Hindlimb muscle (tissue), 1 donor: Measurements from ENCODE around the gene NONO. TPM values are rescaled to one million over a fixed set of nuclear protein-coding genes. Genes with fewer than 3 reads are reported as not detected.
A peak's percentile ranks its signal among the peaks of the same experiment; 100 is the strongest.
"Not testable (repeated sequence)": the region's sequence is repeated elsewhere in the genome, so short reads cannot be mapped to it uniquely, and the experiment has no call there.

ENCODE experiments used
- DNase-seq: peaks from one replicate; pipeline ENCODE4 v3.0.0-alpha.2; 2013
- polyA plus RNA-seq: library from polyadenylated mRNA; unstranded; fragments of 120-200 nt; gene quantifications from one replicate; pipeline ENCODE4 v1.2.1, GENCODE V29; 2013; ENCODE audit not compliant: insufficient read length

The NONO gene
- polyA plus RNA-seq, 1 donor, result 320 TPM

DNA sequence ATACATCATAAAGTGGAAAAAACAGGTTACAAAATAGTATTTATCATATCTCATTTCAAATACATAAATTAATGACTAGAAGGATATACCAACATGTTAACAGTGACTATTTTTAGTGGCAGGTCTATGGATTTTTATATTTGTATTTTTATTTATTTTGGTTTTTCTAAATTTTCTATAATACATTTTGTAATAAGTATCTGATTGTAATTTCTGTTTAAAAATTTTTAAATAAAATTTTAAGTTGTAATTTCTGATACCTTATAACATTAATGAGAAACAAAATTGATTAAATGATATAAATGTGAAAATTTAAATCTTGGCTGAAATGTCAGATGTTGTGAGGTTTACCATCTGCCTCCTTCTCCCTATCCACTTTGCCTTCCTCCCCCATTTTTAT, 2.5 kb downstream of the NONO start:
- DNase-seq, result no peak

DNA sequence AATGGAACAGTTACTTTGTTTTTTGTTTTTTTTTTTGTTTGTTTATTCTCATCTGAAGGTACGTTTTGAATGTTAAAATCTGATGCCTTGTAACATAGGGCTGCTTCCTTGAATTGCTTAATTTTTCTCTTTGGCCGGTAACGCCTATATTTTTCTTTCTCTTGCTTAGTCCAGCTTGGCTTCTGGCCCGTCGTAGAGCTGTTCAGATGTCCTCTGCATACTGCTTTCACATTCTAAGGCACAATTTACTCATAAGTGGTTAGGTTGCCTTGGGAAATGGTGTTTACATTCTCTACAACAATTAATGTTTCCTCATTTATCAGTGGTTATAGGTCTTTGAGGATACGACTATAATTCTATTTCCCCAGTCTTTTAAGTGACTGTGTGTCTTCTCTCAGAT, 7.9 kb downstream of the NONO start:
- DNase-seq, result no peak

DNA sequence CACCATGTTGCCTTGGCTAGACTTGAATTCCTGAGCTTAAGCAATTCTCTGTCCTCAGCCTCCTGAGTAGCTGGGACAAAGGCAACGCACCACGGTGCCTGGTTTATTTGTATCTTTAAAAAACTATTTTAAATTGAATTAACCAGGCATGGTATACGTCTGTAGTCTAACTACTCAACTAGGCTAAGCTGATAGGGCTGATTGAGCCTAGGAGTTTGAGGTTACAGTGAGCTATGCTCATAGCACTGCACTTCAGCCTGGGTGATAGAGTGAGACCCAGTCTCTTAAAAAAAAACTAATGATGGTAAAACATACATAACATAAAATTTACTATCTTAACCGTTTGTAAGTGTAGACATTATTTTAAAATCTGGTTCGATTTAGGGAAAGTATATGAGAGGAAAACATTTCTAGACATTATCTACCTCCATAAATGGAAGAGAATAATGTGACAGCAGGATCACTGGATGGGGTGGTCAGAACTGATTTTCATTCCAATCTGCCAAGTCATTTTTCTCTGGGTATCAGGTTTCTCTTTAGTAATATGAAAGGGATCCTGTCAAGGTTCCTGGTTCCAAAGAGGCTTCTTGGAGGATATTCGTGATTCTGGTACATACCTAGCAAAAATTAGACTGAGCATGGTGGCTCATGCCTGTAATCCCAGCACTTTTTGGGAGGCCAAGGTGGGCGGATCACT, 9.4 kb downstream of the NONO start:
- DNase-seq, result no peak

DNA sequence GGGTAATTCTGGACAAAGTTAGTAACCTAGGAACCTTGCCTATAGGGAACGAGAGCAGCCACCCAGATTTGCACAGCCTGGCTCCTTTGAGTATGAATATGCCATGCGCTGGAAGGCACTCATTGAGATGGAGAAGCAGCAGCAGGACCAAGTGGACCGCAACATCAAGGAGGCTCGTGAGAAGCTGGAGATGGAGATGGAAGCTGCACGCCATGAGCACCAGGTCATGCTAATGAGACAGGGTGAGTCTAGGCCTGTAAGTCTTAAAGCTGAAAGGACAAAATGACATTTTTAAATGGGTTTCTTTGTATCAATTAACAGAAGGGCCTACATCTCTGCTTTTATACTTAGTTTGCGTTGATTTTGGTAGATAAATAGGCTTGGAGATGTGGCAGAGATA, 13.4 kb downstream of the NONO start:
- no peak for DNase-seq

DNA sequence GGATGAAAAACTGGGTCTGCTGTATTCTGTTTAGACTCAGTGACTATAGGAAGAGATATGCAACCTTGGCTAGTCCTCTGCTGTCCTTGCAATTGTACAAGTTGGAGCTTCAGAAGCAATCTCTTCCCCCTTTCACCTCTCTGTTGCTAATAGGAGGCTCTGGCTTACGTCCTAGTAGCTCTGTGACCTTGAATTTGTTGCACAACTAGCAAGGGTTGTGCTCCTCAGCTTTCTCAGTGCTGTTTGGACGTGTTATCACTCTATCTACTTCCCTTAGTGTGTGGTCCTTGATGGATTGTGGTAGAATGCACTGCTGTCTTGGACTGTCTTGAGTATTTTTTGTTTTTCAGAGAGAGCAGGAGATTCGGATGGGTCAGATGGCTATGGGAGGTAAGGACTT, 14.7 kb downstream of the NONO start:
- DNase-seq, result no peak

DNA sequence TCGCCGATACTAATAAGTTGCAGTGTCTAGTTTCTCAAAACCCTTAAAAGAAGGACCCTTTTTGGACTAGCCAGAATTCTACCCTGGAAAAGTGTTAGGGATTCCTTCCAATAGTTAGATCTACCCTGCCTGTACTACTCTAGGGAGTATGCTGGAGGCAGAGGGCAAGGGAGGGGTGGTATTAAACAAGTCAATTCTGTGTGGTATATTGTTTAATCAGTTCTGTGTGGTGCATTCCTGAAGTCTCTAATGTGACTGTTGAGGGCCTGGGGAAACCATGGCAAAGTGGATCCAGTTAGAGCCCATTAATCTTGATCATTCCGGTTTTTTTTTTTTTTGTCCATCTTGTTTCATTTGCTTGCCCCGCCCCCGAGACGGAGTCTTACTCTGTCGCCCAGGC, 16.6 kb downstream of the NONO start:
- DNase-seq, result not testable (repeated sequence)

DNA sequence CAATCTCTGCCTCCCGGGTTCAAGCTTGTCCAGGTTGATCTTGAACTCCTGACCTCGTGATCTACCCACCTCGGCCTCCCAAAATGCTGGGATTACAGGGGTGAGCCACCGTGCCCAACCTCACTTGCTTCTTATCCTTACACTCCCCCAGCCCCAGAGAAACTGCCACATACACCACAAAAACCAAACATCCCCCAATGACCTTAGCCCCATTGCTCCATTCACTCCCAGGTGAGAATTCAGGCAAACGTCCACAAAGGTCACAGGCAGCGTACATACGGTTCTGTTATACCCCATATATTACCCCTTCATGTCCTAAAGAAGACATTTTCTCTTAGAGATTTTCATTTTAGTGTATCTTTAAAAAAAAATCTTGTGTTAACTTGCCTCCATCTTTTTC, 17.1 kb downstream of the NONO start:
- not testable (repeated sequence) for DNase-seq

DNA sequence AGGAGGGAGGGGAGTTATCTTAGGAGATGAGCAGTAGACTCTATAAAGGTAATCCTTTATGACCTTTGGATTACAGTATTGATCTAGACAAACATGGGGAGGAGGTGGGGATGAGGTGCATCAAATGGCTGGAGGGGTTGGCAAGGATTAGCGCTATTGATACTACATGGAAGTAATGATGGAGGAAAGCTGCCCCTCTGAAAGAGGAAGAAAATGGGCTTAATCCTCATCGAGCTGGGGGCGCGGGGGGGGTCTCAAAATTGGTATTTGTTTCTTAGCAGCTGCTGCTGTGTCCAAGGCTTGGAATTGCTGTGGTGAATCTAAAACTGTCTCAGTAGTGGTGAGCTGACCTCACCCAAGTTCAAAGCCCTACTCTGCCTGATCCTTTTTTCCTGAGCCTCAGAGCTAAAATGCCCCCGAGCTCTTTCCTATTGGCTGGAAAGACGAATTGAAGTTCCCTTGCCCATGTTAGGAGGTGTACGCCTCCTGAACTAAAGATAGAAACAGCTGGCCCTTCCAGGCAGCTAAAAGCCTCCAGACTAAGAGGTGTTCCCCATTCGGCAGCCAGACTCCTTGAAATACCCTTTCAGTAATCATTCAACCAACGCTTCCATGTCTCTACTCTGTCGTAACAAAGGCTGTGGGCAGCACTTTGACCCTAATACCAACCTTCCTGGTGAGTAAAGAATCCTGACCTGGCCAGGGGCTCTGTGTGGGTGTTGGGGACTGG, 17.9 kb downstream of the NONO start, which contains the start of gene ITGB1BP2:
Gene ITGB1BP2 (plus strand): TSS at position 556 of the 730 bp plus-strand sequence. CDS start 57 bp downstream, at position 613.
- DNase-seq, result peak; percentile 20

DNA sequence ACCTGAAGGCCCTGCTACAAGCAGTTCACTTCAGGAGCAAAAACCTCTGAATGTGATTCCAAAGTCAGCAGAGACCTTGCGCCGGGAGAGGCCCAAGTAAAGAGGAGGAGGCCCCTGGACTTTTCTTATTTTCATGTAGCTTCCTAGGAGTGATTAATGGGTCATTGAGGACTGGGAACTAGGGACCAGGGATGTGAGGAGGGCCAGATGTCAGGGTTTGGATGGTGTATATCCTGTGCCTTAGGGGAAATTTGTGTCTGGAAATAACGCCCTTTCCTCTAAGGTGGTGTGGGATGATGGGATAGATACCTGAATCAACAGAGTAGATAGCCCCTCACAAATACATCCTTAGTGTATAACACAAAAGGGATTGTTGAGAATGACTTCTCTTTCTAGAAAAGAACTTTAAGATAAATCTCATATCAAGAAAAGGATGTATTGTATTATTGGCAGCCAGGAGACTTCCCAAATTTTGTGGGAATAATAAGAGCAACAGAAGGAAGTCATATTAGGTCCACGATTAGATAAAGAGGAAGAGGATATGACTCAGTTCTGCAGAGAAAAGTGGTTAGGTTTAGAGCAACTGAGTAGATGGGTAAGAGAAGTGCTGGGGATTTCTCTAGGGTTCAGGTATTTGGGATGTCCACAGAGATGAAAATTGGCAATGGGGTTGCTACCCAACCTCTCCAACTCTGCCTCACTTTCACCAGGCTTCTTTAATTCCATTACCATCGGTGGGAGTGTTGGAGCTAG, 19.2 kb downstream of the NONO start:
- no peak for DNase-seq

DNA sequence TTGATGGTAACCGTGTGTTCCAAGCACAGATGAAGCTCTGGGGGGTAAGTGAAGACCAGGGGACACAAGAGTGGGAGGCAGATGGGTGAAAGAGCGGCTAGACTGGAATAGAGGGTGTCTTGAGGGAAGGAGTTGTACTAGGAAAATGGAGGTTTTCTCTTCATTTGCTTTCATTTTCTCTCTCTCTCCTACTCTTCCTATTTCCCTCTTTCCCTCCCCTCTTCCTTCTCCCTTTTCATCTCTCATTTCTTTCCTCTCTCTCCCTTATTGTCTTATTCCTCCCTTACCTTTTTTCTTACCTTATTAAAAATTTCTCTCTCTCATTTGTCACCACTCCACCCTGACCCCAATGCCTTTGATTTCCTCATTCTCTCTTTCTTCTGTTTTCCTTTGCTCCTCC, 21.1 kb downstream of the NONO start:
- DNase-seq, result no peak

DNA sequence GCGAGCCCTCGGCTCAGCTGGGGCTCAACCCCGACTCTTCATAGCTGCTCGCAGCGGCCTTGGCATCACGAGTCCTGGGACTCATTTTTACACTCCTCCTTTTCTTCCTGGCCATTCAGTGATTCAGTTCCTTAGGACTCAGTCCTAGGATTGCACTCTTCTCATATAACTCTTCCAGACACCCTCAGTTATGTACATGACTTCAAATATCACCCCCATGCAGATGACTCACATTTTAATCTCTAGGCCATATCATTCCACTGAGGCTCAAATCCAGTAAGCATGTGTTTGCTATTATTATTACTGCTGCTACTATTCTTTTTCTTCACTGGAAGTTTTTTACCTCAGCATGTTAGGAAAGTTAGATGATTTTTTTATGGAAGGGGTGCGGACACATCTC, 32.5 kb downstream of the NONO start:
- DNase-seq, result no peak

DNA sequence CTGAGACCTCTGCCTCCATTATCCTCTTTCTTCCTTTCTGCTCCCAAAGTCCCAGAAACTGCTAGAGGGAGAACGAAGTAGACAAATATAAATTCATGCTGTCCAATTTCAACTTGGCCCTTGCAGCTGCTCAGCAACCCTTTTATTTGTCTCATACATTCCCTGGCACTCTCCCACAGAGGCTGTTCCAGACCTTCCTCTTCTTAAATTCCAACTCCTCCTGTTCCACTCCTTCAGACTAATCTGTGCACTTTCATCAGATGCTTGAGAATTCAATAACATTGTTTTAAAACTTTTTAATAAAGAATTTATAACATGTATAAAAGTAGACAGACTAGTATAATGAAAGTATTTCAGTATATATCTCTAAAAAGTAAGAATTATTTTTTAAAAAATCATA, 33.5 kb downstream of the NONO start:
- not testable (repeated sequence) for DNase-seq

DNA sequence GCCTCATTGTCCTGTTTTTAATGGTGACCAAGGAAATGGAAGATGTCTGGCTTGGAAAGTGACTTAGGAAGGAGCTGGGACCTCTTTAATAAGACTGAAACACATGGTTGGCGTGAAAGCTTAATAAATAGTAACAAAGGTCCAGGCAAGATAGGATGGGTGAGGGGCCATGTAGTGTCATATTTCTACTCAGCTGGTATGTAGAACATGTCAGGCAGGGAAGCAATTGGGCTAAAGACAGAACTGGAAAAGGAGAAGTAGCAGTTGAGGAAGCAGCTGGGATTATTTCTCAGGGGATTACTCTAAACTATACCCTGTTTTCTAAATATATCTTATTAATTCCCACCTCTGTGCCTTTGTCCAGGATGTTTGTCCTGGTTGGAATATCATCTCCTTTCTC, 36.7 kb downstream of the NONO start:
- no peak for DNase-seq

DNA sequence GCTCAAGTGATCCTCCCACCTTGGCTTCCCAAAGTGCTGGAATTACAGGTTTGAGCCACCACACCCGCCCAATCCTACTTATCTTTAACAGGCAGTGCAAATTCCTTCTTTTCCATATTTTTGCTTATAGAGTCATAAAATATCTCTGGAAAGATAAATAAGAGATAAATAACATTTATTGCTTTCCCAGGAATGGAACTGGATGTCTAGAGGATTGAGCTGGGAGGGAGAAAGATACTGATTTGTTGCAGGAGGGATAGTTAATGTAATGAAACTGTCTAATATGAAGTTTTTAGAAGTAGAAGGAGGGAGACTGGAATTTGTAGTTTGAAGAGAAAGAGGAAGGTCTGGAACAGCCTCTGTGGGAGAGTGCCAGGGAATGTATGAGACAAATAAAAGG, 38.3 kb downstream of the NONO start:
- no peak for DNase-seq

DNA sequence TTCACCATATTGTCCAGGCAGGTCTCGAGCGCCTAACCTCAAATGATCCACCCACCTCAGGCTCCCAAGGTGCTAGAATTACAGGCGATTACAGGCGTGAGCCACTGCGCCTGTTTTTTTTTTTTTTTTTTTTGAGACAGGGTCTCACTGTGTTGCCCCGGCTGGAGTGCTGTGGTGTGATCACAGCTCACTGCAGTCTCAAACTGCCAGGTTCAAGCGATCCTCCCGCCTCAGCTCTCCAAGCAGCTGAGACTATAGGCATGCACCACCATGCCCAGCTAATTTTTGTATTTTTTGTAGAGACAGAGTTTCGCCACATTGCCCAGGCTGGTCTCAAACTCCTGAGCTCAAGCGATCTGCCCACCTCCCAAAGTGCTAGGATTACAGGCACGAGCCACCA, 41.0 kb downstream of the NONO start:
- not testable (repeated sequence) for DNase-seq

DNA sequence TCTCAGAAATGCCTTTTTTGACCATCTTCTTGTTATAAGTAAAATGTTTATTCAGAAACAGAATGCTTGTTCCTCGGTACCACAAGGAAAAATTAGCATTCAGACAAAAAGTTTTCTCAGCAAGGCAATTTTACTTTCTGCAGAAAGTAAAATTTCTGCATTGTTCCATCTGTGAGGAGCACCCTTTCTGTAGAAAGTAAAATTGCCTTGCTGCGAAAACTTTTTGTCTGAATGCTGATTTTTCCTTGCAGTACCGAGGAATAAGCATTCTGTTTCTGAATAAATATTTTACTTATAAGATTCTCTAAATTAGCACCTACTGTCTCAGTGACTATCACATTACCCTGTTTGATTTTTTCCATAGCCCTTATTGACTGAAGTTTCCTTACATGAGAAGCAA, 43.0 kb downstream of the NONO start:
- no peak for DNase-seq

DNA sequence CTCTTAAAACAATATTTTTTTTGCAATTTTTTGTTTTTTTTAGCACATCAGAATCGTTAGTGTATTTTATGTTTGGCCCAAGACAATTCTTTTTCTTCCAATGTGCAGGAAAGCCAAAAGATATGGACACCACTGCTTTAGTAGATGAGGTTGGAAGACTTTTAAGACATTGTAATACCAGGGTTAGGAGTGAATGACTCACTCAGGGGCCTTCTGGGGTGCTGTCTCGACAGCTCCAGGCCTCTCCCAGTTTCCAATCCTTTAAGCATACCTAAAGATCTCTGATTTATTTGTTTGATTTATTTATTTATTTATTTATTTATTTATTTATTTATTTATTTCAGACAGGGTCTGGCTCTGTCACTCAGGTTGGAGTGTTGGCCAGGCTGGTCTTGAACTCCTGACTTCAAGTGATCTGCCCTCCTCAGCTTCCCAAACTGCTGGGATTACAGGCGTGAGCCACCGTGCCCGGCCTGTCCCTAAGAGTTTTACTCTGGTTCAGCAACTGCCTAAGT, 65.8 kb downstream of the NONO start:
- DNase-seq, result not testable (repeated sequence)

DNA sequence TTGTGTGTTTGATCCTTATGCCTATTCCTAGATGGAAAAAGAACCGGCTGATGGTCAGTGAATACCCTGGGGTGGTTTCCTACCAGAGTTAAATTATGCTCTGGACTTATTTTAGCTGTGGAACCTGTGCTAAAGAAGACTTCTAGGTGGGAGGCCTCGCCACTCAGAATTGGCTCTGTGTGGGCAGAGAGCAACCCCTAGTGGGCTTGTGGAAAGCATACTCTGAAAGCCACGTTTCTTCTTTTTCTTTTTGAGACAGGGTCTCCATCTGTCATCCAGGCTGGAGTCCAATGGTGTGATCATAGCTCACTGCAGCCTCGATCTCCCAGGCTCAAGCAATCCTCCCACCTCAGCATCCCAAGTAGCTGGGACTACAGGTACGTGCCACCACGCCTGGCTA, 66.4 kb downstream of the NONO start:
- DNase-seq, result not testable (repeated sequence)

Other genes with a start within 250 kb of the NONO start
- gene SNX12, start 215.3 kb upstream of the NONO start, polyA plus RNA-seq, result 47.0 TPM
- 51.5 TPM for gene FOXO4, start 187.8 kb upstream of the NONO start, polyA plus RNA-seq
- gene CXorf65, start 176.9 kb upstream of the NONO start, polyA plus RNA-seq, result 0.79 TPM
- gene IL2RG, start 172.1 kb upstream of the NONO start, polyA plus RNA-seq, result 1.8 TPM
- 52.5 TPM for gene MED12, start 165.0 kb upstream of the NONO start, polyA plus RNA-seq
- 2.5 TPM for gene NLGN3, start 138.8 kb upstream of the NONO start, polyA plus RNA-seq
- not detected for gene GJB1, start 60.4 kb upstream of the NONO start, polyA plus RNA-seq
- gene ZMYM3, start 29.5 kb upstream of the NONO start, polyA plus RNA-seq, result 22.0 TPM
- 114 TPM for gene ITGB1BP2, start 18.1 kb downstream of the NONO start, polyA plus RNA-seq
- gene TAF1, start 82.7 kb downstream of the NONO start, polyA plus RNA-seq, result 27.2 TPM
- 145 TPM for gene OGT, start 249.5 kb downstream of the NONO start, polyA plus RNA-seq